Neural cell (in vitro differentiated cells): ENCODE data around the gene CELF5. TPM values are rescaled to one million over a fixed set of nuclear protein-coding genes. Genes with fewer than 3 reads are reported as not detected.

Experiments
- H2AFZ ChIP-seq: fragments of 200-600, 300-800 bp; sonication (generic), shearing (Covaris generic); 2 replicates; pipeline ENCODE4 v1.6.0; 2014; ENCODE audit warnings: low read depth, mild to moderate bottlenecking, antibody characterized with exemption, low read length, moderate library complexity
- H3F3A ChIP-seq: fragments of 200-600 bp; shearing (Covaris generic); 2 replicates; pipeline ENCODE4 v1.6.1; 2016; ENCODE audit warnings: mild to moderate bottlenecking, moderate library complexity, mixed read lengths, antibody characterized with exemption, low read length; ENCODE audit not compliant: insufficient read depth, poor library complexity, severe bottlenecking
- H3K27ac ChIP-seq: fragments of 200-600, 300-800 bp; sonication (generic), shearing (Covaris generic); 2 replicates; pipeline ENCODE4 v1.5.1; 2014; ENCODE audit warnings: mild to moderate bottlenecking, low read length, moderate library complexity
- H3K27me3 ChIP-seq: fragments of 300-800, 200-600 bp; sonication (generic), shearing (Covaris generic); 2 replicates; pipeline ENCODE4 v1.6.0; 2014; ENCODE audit warnings: mild to moderate bottlenecking, low read depth, low read length, moderate library complexity; ENCODE audit not compliant: insufficient read depth
- H3K36me3 ChIP-seq: fragments of 300-800, 200-600 bp; sonication (generic), shearing (Covaris generic); 2 replicates; pipeline ENCODE4 v1.5.1; 2014; ENCODE audit warnings: mild to moderate bottlenecking, antibody characterized with exemption, low read length, moderate library complexity; ENCODE audit not compliant: insufficient read depth
- H3K4me2 ChIP-seq: fragments of 300-800, 200-600 bp; sonication (generic), shearing (Covaris generic); 2 replicates; pipeline ENCODE4 v1.6.0; 2014; ENCODE audit warnings: mild to moderate bottlenecking, low read length
- H3K4me3 ChIP-seq: fragments of 300-800, 200-600 bp; sonication (generic), shearing (Covaris generic); 2 replicates; pipeline ENCODE4 v1.5.1; 2014; ENCODE audit warnings: mild to moderate bottlenecking, low read length, moderate library complexity
- H3K79me2 ChIP-seq: fragments of 200-600 bp; shearing (Covaris generic); replicated peaks from 2 replicates; pipeline ENCODE4 v1.6.0; 2014; ENCODE audit warnings: mild to moderate bottlenecking, low read length, moderate library complexity; ENCODE audit not compliant: insufficient read depth
- H3K9ac ChIP-seq: fragments of 300-800, 200-600 bp; sonication (generic), shearing (Covaris generic); 2 replicates; pipeline ENCODE4 v1.6.1; 2016; ENCODE audit warnings: mild to moderate bottlenecking, low read length, mixed read lengths
- H3K9me2 ChIP-seq: fragments of 200-600 bp; shearing (Covaris generic); 2 replicates; pipeline ENCODE4 v1.6.1; 2016; ENCODE audit warnings: mild to moderate bottlenecking, low read length, mixed read lengths; ENCODE audit not compliant: insufficient read depth
- H3K9me3 ChIP-seq: fragments of 200-600, 300-800 bp; sonication (generic), shearing (Covaris generic); 2 replicates; pipeline ENCODE4 v1.6.1; 2016; ENCODE audit warnings: mild to moderate bottlenecking, mixed run types, low read length, moderate library complexity, mixed read lengths
- H4K20me1 ChIP-seq: fragments of 200-600 bp; shearing (Covaris generic); 2 replicates; pipeline ENCODE4 v1.6.1; 2016; ENCODE audit warnings: mild to moderate bottlenecking, mixed run types; ENCODE audit not compliant: insufficient read depth
- EP300 ChIP-seq: fragments of 450-650 bp; conservative IDR thresholded peaks from 2 replicates; pipeline ENCODE4 v1.6.1; 2014; ENCODE audit warnings: antibody characterized with exemption, mild to moderate bottlenecking, moderate library complexity; ENCODE audit not compliant: poor library complexity, severe bottlenecking
- EZH2 ChIP-seq: fragments of 200-600, 300-800 bp; shearing (Covaris generic), sonication (generic); IDR thresholded peaks from 2 replicates; pipeline ENCODE4 v1.6.1; 2014; ENCODE audit warnings: antibody characterized with exemption, low read length, borderline replicate concordance, mild to moderate bottlenecking; ENCODE audit not compliant: insufficient read depth, poor library complexity, severe bottlenecking
- MXI1 ChIP-seq: fragments of 450-650 bp; conservative IDR thresholded peaks from 2 replicates; pipeline ENCODE4 v1.6.1; 2014; ENCODE audit warnings: antibody characterized with exemption, mild to moderate bottlenecking; ENCODE audit not compliant: poor library complexity, severe bottlenecking
- POLR2AphosphoS5 ChIP-seq: IDR thresholded peaks from 2 replicates; pipeline ENCODE4 v1.6.1; 2012
- RAD21 ChIP-seq: fragments of 450-650 bp; conservative IDR thresholded peaks from 2 replicates; pipeline ENCODE4 v1.6.1; 2014; ENCODE audit warnings: antibody characterized with exemption, mild to moderate bottlenecking, moderate library complexity
- SMC3 ChIP-seq: fragments of 450-650 bp; conservative IDR thresholded peaks from 2 replicates; pipeline ENCODE4 v1.6.1; 2014; ENCODE audit warnings: antibody characterized with exemption, mild to moderate bottlenecking, moderate library complexity; ENCODE audit not compliant: poor library complexity
- TAF1 ChIP-seq: IDR thresholded peaks from 2 replicates; pipeline ENCODE4 v1.6.1; 2012; ENCODE audit warnings: low read depth
- polyA plus RNA-seq: library from polyadenylated mRNA; depleted of rRNA; stranded (reverse); fragments of >200 nt; gene quantifications from 2 replicates; pipeline ENCODE4 v1.2.3, GENCODE V29; 2014
- TF ChIP-seq, protein P1 (sequence below): fragments of 450-650 bp; IDR thresholded peaks from 2 replicates; pipeline ENCODE4 v1.5.1; 2014; ENCODE audit warnings: antibody characterized with exemption, mild to moderate bottlenecking, moderate library complexity; ENCODE audit not compliant: poor library complexity, severe bottlenecking
- TF ChIP-seq, protein P2 (sequence below): IDR thresholded peaks from 2 replicates; pipeline ENCODE4 v1.6.1; 2012; ENCODE audit warnings: borderline replicate concordance

Gene CELF5
- polyA plus RNA-seq, 1 donor from 2014 or later = 130 TPM

DNA sequence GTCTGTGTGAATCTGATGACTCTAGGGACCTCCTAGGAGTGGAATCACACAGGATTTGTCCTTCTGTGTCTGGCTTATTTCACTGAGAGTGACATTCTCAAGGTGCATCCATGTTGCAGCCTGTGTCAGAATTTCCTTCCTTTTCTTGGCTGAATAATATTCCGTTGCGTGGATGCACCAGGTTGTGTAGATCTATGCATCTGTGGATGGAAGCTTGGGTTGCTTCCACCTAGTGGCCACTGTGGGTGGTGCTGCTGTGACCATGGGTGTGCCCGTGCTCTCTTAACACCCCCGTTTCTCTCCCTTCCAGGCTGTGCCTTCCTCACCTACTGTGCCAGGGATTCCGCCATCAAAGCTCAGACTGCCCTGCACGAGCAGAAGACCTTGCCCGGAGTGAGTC, 26.2 kb downstream of the CELF5 start:
- H3K27ac ChIP-seq = no peak overlapping the region
- peaks cover 16% of the 10 kb centered on the region for H3K36me3 ChIP-seq
- no peaks in the 10 kb centered on the region for H3F3A ChIP-seq
- peaks cover 9% of the 10 kb centered on the region for H3K79me2 ChIP-seq
- H3K9me3 ChIP-seq = no peaks in the 10 kb centered on the region
- H4K20me1 ChIP-seq = no peaks in the 10 kb centered on the region
- H3K9ac ChIP-seq = no peak overlapping the region
- no peak overlapping the region for H3K4me2 ChIP-seq
- no peak overlapping the region for H3K4me3 ChIP-seq
- H3K9me2 ChIP-seq = no peaks in the 10 kb centered on the region
- TF ChIP-seq MXI1 = no peak
- no peak overlapping the region for H2AFZ ChIP-seq
- H3K27me3 ChIP-seq = no peaks in the 10 kb centered on the region

DNA sequence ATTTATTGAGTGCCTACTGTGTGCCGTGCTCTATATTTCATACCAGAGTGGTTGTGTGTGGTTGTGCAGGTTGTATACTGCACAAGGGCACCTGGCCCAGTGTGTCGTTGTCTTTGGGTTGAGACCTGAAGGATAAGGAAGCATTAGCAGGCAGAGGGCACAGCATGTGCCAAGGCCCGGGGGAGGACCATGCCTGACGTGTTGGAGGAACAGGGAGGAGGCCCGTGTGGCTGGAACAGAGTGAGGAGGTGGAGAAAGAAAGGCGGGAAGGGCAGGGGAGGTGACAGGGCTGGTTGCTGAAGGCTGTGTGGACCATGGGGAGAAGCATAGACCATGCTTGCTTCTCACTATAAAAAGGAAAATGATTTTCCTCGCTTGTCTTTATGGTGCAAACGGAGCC, 26.8 kb downstream of the CELF5 start:
- no peak overlapping the region for H3K27ac ChIP-seq
- H4K20me1 ChIP-seq = no peaks in the 10 kb centered on the region
- peaks cover 16% of the 10 kb centered on the region for H3K36me3 ChIP-seq
- no peak overlapping the region for H2AFZ ChIP-seq
- no peaks in the 10 kb centered on the region for H3K27me3 ChIP-seq
- TF ChIP-seq RAD21 = no peak
- TF ChIP-seq TAF1 = no peak
- no peak for TF ChIP-seq MXI1
- TF ChIP-seq, protein P1, sequence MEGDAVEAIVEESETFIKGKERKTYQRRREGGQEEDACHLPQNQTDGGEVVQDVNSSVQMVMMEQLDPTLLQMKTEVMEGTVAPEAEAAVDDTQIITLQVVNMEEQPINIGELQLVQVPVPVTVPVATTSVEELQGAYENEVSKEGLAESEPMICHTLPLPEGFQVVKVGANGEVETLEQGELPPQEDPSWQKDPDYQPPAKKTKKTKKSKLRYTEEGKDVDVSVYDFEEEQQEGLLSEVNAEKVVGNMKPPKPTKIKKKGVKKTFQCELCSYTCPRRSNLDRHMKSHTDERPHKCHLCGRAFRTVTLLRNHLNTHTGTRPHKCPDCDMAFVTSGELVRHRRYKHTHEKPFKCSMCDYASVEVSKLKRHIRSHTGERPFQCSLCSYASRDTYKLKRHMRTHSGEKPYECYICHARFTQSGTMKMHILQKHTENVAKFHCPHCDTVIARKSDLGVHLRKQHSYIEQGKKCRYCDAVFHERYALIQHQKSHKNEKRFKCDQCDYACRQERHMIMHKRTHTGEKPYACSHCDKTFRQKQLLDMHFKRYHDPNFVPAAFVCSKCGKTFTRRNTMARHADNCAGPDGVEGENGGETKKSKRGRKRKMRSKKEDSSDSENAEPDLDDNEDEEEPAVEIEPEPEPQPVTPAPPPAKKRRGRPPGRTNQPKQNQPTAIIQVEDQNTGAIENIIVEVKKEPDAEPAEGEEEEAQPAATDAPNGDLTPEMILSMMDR = no peak
- peaks cover 9% of the 10 kb centered on the region for H3K79me2 ChIP-seq
- no peak overlapping the region for H3K4me2 ChIP-seq
- no peaks in the 10 kb centered on the region for H3K9me2 ChIP-seq
- no peaks in the 10 kb centered on the region for H3F3A ChIP-seq
- H3K9me3 ChIP-seq = no peaks in the 10 kb centered on the region
- no peak overlapping the region for H3K9ac ChIP-seq
- no peak overlapping the region for H3K4me3 ChIP-seq

DNA sequence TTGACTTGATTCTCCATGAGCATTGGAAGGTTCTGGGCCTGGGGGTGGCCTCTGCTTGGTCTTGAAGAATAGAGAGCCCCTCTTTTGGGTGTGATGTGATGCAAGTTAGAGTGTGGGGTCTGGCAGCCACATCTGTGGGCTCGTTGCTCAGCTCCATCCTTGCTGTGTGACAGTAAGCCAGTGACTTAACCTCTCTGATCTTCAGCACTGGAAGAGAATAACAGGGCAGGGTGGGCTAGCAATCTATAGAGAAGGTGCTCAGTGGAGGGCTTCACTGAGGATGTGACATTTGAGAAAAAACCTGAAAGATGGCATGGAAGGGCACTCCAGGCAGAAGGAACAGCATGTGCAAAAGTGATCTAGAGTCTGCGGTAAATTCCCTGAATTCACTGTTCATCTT, 28.2 kb downstream of the CELF5 start:
- Histone ChIP-seq H3K9ac (no peak overlapping the region), H2AFZ (no peak overlapping the region), H3K79me2 (peaks cover 9% of the 10 kb centered on the region), H3K36me3 (peaks cover 16% of the 10 kb centered on the region), H3F3A (no peaks in the 10 kb centered on the region), H3K9me3 (no peaks in the 10 kb centered on the region), H3K27me3 (no peaks in the 10 kb centered on the region), H3K4me3 (no peak overlapping the region), H3K27ac (no peak overlapping the region), H3K9me2 (no peaks in the 10 kb centered on the region), H3K4me2 (no peak overlapping the region), H4K20me1 (no peaks in the 10 kb centered on the region)
- TF ChIP-seq TAF1 (no peak), SMC3 (no peak), MXI1 (no peak), POLR2AphosphoS5 (no peak), EP300 (no peak), RAD21 (no peak), EZH2 (no peak)
- TF ChIP-seq, protein P2, sequence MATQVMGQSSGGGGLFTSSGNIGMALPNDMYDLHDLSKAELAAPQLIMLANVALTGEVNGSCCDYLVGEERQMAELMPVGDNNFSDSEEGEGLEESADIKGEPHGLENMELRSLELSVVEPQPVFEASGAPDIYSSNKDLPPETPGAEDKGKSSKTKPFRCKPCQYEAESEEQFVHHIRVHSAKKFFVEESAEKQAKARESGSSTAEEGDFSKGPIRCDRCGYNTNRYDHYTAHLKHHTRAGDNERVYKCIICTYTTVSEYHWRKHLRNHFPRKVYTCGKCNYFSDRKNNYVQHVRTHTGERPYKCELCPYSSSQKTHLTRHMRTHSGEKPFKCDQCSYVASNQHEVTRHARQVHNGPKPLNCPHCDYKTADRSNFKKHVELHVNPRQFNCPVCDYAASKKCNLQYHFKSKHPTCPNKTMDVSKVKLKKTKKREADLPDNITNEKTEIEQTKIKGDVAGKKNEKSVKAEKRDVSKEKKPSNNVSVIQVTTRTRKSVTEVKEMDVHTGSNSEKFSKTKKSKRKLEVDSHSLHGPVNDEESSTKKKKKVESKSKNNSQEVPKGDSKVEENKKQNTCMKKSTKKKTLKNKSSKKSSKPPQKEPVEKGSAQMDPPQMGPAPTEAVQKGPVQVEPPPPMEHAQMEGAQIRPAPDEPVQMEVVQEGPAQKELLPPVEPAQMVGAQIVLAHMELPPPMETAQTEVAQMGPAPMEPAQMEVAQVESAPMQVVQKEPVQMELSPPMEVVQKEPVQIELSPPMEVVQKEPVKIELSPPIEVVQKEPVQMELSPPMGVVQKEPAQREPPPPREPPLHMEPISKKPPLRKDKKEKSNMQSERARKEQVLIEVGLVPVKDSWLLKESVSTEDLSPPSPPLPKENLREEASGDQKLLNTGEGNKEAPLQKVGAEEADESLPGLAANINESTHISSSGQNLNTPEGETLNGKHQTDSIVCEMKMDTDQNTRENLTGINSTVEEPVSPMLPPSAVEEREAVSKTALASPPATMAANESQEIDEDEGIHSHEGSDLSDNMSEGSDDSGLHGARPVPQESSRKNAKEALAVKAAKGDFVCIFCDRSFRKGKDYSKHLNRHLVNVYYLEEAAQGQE = no peak
- TF ChIP-seq, protein P1 = no peak
